ENCODE measurements around the gene RAPGEF2. TPM values are rescaled to one million over a fixed set of nuclear protein-coding genes. Genes with fewer than 3 reads are reported as not detected.

Gene RAPGEF2
- total RNA-seq, 1 experiment from 2014 or later = 37.1 TPM

DNA sequence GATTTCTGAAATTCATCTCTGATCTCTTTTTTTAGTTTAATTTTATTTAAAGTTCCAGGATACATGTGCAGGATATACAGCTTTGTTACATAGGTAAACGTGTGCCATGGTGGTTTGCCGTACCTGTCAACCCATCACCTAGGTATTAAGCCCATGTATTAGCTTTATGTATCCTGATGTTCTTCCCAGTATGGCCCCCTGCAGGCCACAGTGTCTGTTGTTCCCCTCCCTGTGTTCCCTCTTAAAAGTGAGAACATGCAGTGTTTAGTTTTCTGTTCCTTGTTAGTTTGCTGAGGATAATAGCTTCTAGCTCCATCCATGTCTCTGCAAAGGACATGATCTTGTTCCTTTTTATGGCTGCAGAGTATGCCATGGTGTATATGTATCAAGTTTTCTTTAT lies 153.2 kb downstream of the RAPGEF2 start:
- Mint-ChIP-seq H3K4me1 (peaks cover 0 to 8% of the 10 kb centered on the region in 2 experiments; a peak in 1 of 4 replicates), H3K27me3 (ENCODE audit: low read depth) (peaks cover 1% of the 10 kb centered on the region), H3K9me3 (peaks cover 13 to 15% of the 10 kb centered on the region in 2 experiments; a peak in 4 of 5 replicates), H3K4me3 (no peak overlapping the region), H3K36me3 (ENCODE audit: insufficient read depth in 1 of 3, low read depth in 3 of 3) (peaks cover 33 to 37% (median 36%) of the 10 kb centered on the region in 3 experiments), H3K27ac (no peak overlapping the region)
- Histone ChIP-seq H2BK5ac (ENCODE audit: insufficient read length, low read length) (no peak overlapping the region), H2BK12ac (ENCODE audit: insufficient read length, low read depth, low read length) (no peak overlapping the region), H2AK5ac (ENCODE audit: insufficient read length, low read length) (no peak overlapping the region), H3K79me1 (ENCODE audit: insufficient read depth, low read depth, low read length, poor library complexity, severe bottlenecking) (peaks cover 3% of the 10 kb centered on the region), H3K56ac (ENCODE audit: insufficient read length, low read depth, low read length) (no peak overlapping the region), H3K4me1 (ENCODE audit: insufficient read depth, low read length) (no peaks in the 10 kb centered on the region), H4K8ac (replicated peaks; ENCODE audit: insufficient read length, low read depth, low read length) (no peak overlapping the region), H4K20me1 (ENCODE audit: control insufficient read depth, insufficient read depth, insufficient read length) (no peaks in the 10 kb centered on the region), H3K9me3 (ENCODE audit: control insufficient read depth, low read depth, low read length) (no peaks in the 10 kb centered on the region), H3K23ac (ENCODE audit: insufficient read length, low read depth, low read length) (no peak overlapping the region), H3T11ph (ENCODE audit: low read length) (no peak overlapping the region), H2BK15ac (ENCODE audit: low read depth, low read length) (no peak overlapping the region), H3K14ac (ENCODE audit: insufficient read depth, low read length) (no peak overlapping the region), H3K4me2 (ENCODE audit: insufficient read depth, insufficient read length, low read length) (no peak overlapping the region), H3K4ac (ENCODE audit: low read depth, low read length) (no peak overlapping the region), H3K27ac (ENCODE audit: insufficient read length, low read depth, low read length) (no peak overlapping the region), H2AFZ (ENCODE audit: low read length) (no peak overlapping the region), H4K91ac (ENCODE audit: insufficient read length, low read depth, low read length) (no peak overlapping the region), H3K9ac (ENCODE audit: extremely low read depth, insufficient read length, low read length) (no peak overlapping the region), H3K23me2 (ENCODE audit: insufficient read length, low read depth, low read length, poor library complexity, severe bottlenecking) (no peaks in the 10 kb centered on the region), H2BK20ac (ENCODE audit: low read depth, low read length, poor library complexity, severe bottlenecking) (no peak overlapping the region), H4K5ac (ENCODE audit: insufficient read length, low read depth, low read length) (no peak overlapping the region), H3K18ac (ENCODE audit: insufficient read length, low read depth, low read length) (no peak overlapping the region), H3K79me2 (ENCODE audit: insufficient read depth, low read length) (no peaks in the 10 kb centered on the region), H3K27me3 (ENCODE audit: insufficient read depth, low read length) (no peaks in the 10 kb centered on the region), H2BK120ac (ENCODE audit: low read depth, low read length, poor library complexity, severe bottlenecking) (no peak overlapping the region)
- TF ChIP-seq, protein P1, sequence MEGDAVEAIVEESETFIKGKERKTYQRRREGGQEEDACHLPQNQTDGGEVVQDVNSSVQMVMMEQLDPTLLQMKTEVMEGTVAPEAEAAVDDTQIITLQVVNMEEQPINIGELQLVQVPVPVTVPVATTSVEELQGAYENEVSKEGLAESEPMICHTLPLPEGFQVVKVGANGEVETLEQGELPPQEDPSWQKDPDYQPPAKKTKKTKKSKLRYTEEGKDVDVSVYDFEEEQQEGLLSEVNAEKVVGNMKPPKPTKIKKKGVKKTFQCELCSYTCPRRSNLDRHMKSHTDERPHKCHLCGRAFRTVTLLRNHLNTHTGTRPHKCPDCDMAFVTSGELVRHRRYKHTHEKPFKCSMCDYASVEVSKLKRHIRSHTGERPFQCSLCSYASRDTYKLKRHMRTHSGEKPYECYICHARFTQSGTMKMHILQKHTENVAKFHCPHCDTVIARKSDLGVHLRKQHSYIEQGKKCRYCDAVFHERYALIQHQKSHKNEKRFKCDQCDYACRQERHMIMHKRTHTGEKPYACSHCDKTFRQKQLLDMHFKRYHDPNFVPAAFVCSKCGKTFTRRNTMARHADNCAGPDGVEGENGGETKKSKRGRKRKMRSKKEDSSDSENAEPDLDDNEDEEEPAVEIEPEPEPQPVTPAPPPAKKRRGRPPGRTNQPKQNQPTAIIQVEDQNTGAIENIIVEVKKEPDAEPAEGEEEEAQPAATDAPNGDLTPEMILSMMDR (conservative IDR thresholded peaks at IDR 0.05) = peak; percentile 38; the same call in 2 of the 3 replicates
- no CpG with 5 or more reads among the region's 2 CpGs for WGBS (ENCODE audit: extremely low coverage, insufficient read length, low lambda C conversion rate)
- DNase-seq = no peak
